Tibial nerve (tissue), 3 donors: ENCODE measurements around the gene VKORC1L1.

Experiments
- CTCF ChIP-seq, 5 experiments: fragments of 200-600 bp in 3 of 5; fragments of 450-650 bp in 2 of 5; sonication (generic) in 3 of 5; IDR thresholded peaks; one replicate each; pipeline ENCODE4 v1.5.1; 2016 to 2019; ENCODE audit warnings: antibody characterized with exemption in 5 of 5, mild to moderate bottlenecking in 3 of 5, moderate library complexity in 2 of 5
- POLR2A ChIP-seq, 2 donors: fragments of 450-650 bp; IDR thresholded peaks; one replicate each; pipeline ENCODE4 v1.6.1; 2017; ENCODE audit warnings: antibody characterized with exemption in 2 of 2, mild to moderate bottlenecking in 2 of 2, moderate library complexity in 2 of 2

GRCh38 chr7:65988084-65988483 lies 115.2 kb downstream of the VKORC1L1 start:
- no peak for TF ChIP-seq CTCF (IDR thresholded peaks at IDR 0.05)
- no peak for TF ChIP-seq POLR2A (IDR thresholded peaks at IDR 0.05)
